Tibial nerve (tissue), 4 donors: ENCODE data around the gene HGFAC.

ENCODE experiments used
- EP300 ChIP-seq, 2 donors: sonication (generic); formaldehyde crosslinking; IDR thresholded peaks; one replicate each; pipeline ENCODE4 v1.6.1; 2017; ENCODE audit warnings: antibody characterized with exemption in 2 of 2, mild to moderate bottlenecking in 1 of 2
- POLR2A ChIP-seq, 2 donors: fragments of 450-650 bp; IDR thresholded peaks; one replicate each; pipeline ENCODE4 v1.6.1; 2017; ENCODE audit warnings: antibody characterized with exemption in 2 of 2, mild to moderate bottlenecking in 2 of 2, moderate library complexity in 2 of 2
- TF ChIP-seq, protein P1 (sequence below), 5 experiments: fragments of 200-600 bp in 3 of 5; fragments of 450-650 bp in 2 of 5; sonication (generic) in 3 of 5; IDR thresholded peaks; one replicate each; pipeline ENCODE4 v1.5.1; 2016 to 2019; ENCODE audit warnings: antibody characterized with exemption in 5 of 5, mild to moderate bottlenecking in 3 of 5, moderate library complexity in 2 of 5

DNA sequence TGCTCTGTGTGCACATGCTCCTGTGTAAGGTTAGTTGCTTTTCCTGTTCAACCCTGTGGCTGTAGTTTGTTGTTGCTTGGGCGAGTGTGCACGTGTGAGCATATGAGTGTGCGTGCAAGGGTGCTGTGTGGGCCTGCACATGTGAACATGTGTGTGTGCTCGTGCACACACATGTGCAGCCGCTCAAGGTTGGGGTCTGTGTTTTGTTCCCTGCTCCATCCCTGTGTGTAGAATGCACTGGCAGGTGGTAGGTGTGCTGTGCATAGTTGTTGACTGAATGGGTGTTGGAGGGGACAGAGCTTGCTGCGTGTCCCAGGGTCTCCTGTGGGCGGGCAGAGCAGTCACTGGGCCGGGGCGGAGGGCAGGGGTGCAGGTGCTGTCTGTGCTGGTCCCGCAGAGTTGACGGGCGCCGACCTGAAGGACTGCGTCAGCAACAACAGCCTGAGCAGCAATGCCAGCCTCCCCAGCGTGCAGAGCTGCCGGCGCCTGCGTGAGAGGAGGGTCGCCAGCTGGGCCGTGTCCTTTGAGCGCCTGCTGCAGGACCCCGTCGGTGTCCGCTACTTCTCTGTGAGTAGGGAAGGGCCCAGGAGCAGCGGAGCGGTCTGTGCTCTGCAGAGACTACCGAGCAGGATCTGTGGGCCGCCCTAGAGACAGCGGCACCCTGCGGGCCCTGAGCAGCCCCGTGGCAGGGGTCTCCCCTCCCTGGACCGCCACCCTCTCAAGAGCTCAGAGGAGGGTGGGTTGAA, 27.9 kb upstream of the HGFAC start:
- TF ChIP-seq EP300 (IDR thresholded peaks at IDR 0.05) (no peak), POLR2A (IDR thresholded peaks at IDR 0.05) (no peak)
- TF ChIP-seq, protein P1, sequence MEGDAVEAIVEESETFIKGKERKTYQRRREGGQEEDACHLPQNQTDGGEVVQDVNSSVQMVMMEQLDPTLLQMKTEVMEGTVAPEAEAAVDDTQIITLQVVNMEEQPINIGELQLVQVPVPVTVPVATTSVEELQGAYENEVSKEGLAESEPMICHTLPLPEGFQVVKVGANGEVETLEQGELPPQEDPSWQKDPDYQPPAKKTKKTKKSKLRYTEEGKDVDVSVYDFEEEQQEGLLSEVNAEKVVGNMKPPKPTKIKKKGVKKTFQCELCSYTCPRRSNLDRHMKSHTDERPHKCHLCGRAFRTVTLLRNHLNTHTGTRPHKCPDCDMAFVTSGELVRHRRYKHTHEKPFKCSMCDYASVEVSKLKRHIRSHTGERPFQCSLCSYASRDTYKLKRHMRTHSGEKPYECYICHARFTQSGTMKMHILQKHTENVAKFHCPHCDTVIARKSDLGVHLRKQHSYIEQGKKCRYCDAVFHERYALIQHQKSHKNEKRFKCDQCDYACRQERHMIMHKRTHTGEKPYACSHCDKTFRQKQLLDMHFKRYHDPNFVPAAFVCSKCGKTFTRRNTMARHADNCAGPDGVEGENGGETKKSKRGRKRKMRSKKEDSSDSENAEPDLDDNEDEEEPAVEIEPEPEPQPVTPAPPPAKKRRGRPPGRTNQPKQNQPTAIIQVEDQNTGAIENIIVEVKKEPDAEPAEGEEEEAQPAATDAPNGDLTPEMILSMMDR (IDR thresholded peaks at IDR 0.05), result no peak
